HEK293 (cell line): ENCODE results near the gene KRT13.

Source experiments
- CTCF ChIA-PET: fragments of 350-600 bp; formaldehyde crosslinking; extraction: SDS; loops from one replicate; lab custom pipeline; 2021; ENCODE audit warnings: antibody characterized with exemption; lab: Yijun Ruan, JAX
- POLR2A ChIA-PET: fragments of 300-600 bp; formaldehyde crosslinking; extraction: SDS; loops from one replicate; lab custom pipeline; 2020; ENCODE audit warnings: antibody characterized with exemption, inconsistent platforms; lab: Yijun Ruan, JAX
- H3K27ac ChIP-seq: fragments of 200-500 bp; sonication (Bioruptor generic); 2 replicates; pipeline ENCODE4 v1.5.1; 2014; ENCODE audit warnings: low read depth, low read length, control low read depth, inconsistent platforms; ENCODE audit errors: extremely low read depth
- H3K36me3 ChIP-seq, 2 experiments: fragments of 200-500 bp in 1 of 2; sonication (Bioruptor generic) in 1 of 2; 1 replicate in 1 of 2; 2 replicates in 1 of 2; pipeline ENCODE4 v1.5.1; 2014 to 2017; ENCODE audit warnings: inconsistent platforms in 2 of 2, low read length in 2 of 2; ENCODE audit not compliant: control insufficient read depth in 2 of 2, insufficient read depth in 1 of 2
- H3K4me1 ChIP-seq: fragments of 200-500 bp; sonication (Bioruptor generic); 2 replicates; pipeline ENCODE4 v1.5.1; 2014; ENCODE audit warnings: mild to moderate bottlenecking, low read length, inconsistent platforms; ENCODE audit not compliant: control insufficient read depth, insufficient read depth
- H3K4me3 ChIP-seq: 2 replicates; pipeline ENCODE4 v1.5.1; 2011; ENCODE audit warnings: low read depth, mild to moderate bottlenecking, control low read depth, low read length, moderate library complexity
- H3K9me3 ChIP-seq: fragments of 200-500 bp; sonication (Bioruptor generic); 2 replicates; pipeline ENCODE4 v1.5.1; 2014; ENCODE audit warnings: low read depth, low read length, inconsistent platforms; ENCODE audit not compliant: control insufficient read depth, insufficient read depth
- EGR2 ChIP-seq: fragments of 450-650 bp; formaldehyde crosslinking; IDR thresholded peaks from 2 replicates; pipeline ENCODE4 v1.5.1; 2016; ENCODE audit warnings: low read depth, missing biosample characterization, missing genetic modification characterization
- GLI2 ChIP-seq: fragments of 450-650 bp; formaldehyde crosslinking; IDR thresholded peaks from 2 replicates; pipeline ENCODE4; 2017; ENCODE audit warnings: missing biosample characterization, missing genetic modification characterization, low read depth, borderline replicate concordance
- INSM2 ChIP-seq: fragments of 450-650 bp; formaldehyde crosslinking; IDR thresholded peaks from 2 replicates; pipeline ENCODE4 v1.5.1; 2016; ENCODE audit warnings: missing biosample characterization, missing genetic modification characterization
- PRDM4 ChIP-seq: fragments of 450-650 bp; formaldehyde crosslinking; IDR thresholded peaks from 2 replicates; pipeline ENCODE4 v1.5.1; 2017; ENCODE audit warnings: missing biosample characterization, missing genetic modification characterization
- TCF7L2 ChIP-seq: IDR thresholded peaks from 2 replicates; pipeline ENCODE4 v1.6.1; 2011; ENCODE audit warnings: low read depth, mild to moderate bottlenecking, inconsistent platforms, low read length, moderate library complexity, borderline replicate concordance
- TRIM28 ChIP-seq: IDR thresholded peaks from 2 replicates; pipeline ENCODE4 v1.6.1; 2011; ENCODE audit warnings: low read length, control low read depth, borderline replicate concordance
- ZBTB44 ChIP-seq: fragments of 450-650 bp; IDR thresholded peaks from 2 replicates; pipeline ENCODE4 v1.5.1; 2018; ENCODE audit warnings: missing biosample characterization, mild to moderate bottlenecking, missing genetic modification characterization
- ZFHX2 ChIP-seq: fragments of 450-650 bp; formaldehyde crosslinking; conservative IDR thresholded peaks from 2 replicates; pipeline ENCODE4 v1.5.1; 2016; ENCODE audit warnings: missing biosample characterization, missing genetic modification characterization
- ZNF221 ChIP-seq: fragments of 450-650 bp; formaldehyde crosslinking; IDR thresholded peaks from 2 replicates; pipeline ENCODE4 v1.5.1; 2017; ENCODE audit warnings: missing biosample characterization, missing genetic modification characterization, borderline replicate concordance
- ZNF280D ChIP-seq: fragments of 450-650 bp; formaldehyde crosslinking; IDR thresholded peaks from 2 replicates; pipeline ENCODE4 v1.5.1; 2016; ENCODE audit warnings: missing biosample characterization, missing genetic modification characterization
- ZNF366 ChIP-seq: fragments of 450-650 bp; formaldehyde crosslinking; conservative IDR thresholded peaks from 2 replicates; pipeline ENCODE4 v1.5.1; 2016; ENCODE audit warnings: missing biosample characterization, missing genetic modification characterization
- ZNF449 ChIP-seq: fragments of 450-650 bp; formaldehyde crosslinking; IDR thresholded peaks from 2 replicates; pipeline ENCODE4 v1.5.1; 2017; ENCODE audit warnings: missing biosample characterization, mild to moderate bottlenecking, missing genetic modification characterization, moderate library complexity
- ZNF48 ChIP-seq: fragments of 450-650 bp; formaldehyde crosslinking; IDR thresholded peaks from 2 replicates; pipeline ENCODE4 v1.5.1; 2016; ENCODE audit warnings: missing biosample characterization, missing genetic modification characterization
- ZNF501 ChIP-seq: fragments of 450-650 bp; formaldehyde crosslinking; IDR thresholded peaks from 2 replicates; pipeline ENCODE4 v1.5.1; 2016; ENCODE audit warnings: missing biosample characterization, missing genetic modification characterization
- ZNF548 ChIP-seq: fragments of 450-650 bp; formaldehyde crosslinking; IDR thresholded peaks from 2 replicates; pipeline ENCODE4 v1.5.1; 2016; ENCODE audit warnings: missing biosample characterization, missing genetic modification characterization
- ZNF561 ChIP-seq: fragments of 450-650 bp; IDR thresholded peaks from 2 replicates; pipeline ENCODE4 v1.5.1; 2018; ENCODE audit warnings: missing biosample characterization, missing genetic modification characterization, borderline replicate concordance
- ZNF701 ChIP-seq: fragments of 450-650 bp; formaldehyde crosslinking; IDR thresholded peaks from 2 replicates; pipeline ENCODE4 v1.5.1; 2016; ENCODE audit warnings: missing biosample characterization, missing genetic modification characterization
- ZSCAN4 ChIP-seq: fragments of 450-650 bp; formaldehyde crosslinking; IDR thresholded peaks from 2 replicates; pipeline ENCODE4 v1.5.1; 2017; ENCODE audit warnings: missing biosample characterization, missing genetic modification characterization

Gene KRT13

GRCh38 chr17:41547378-41547841 is 42.0 kb upstream of the KRT13 start:
- peak; percentile 82; the same call in 1 of the 2 replicates for TF ChIP-seq ZNF548 (tag by site-specific recombination)
- no peak for TF ChIP-seq INSM2 (tag by site-specific recombination)
- H3K9me3 ChIP-seq = no peaks in the 10 kb centered on the region
- no peak overlapping the region for H3K27ac ChIP-seq
- CTCF ChIA-PET = interaction anchor here (0.6 to 16.6 kb wide), 18 partner anchors 10 to 927 kb away, joined by 3 to 546 read pairs (median 43); partner anchors contain the start of genes KRT13, KRT19, KRT36 and KRT9
- H3K4me1 ChIP-seq = no peaks in the 10 kb centered on the region
- no peaks in the 10 kb centered on the region for H3K36me3 ChIP-seq
- H3K4me3 ChIP-seq = no peak overlapping the region
- POLR2A ChIA-PET = interaction anchor here (0.6 to 1.1 kb wide), 3 partner anchors 19 to 141 kb away, joined by 3 to 7 read pairs (median 6); partner anchors contain the start of genes EIF1 and KRT19

GRCh38 chr17:41546819-41547218 is 41.4 kb upstream of the KRT13 start:
- H3K9me3 ChIP-seq = no peaks in the 10 kb centered on the region
- no peaks in the 10 kb centered on the region for H3K36me3 ChIP-seq
- H3K4me3 ChIP-seq = no peak overlapping the region
- CTCF ChIA-PET = interaction anchor here (0.6 to 16.6 kb wide), 7 partner anchors 10 to 303 kb away, joined by 3 to 546 read pairs (median 4); no protein-coding TSS in a partner anchor
- POLR2A ChIA-PET = interaction anchor here (1.1 kb wide), 1 partner anchor 142 kb away, joined by 3 read pairs; the partner anchor contains the start of gene EIF1
- no peak for TF ChIP-seq ZNF701 (tag by site-specific recombination)
- no peak for TF ChIP-seq ZNF280D (tag by site-specific recombination)
- no peak for TF ChIP-seq GLI2
- 0 out of 2 replicates have a peak, but pooled peaks have one; percentile 34 for TF ChIP-seq ZNF449
- TF ChIP-seq TRIM28 = peak; percentile 38; the same call in 1 of the 2 replicates
- no peak for TF ChIP-seq ZNF48 (tag by site-specific recombination)
- H3K4me1 ChIP-seq = no peaks in the 10 kb centered on the region
- H3K27ac ChIP-seq = no peak overlapping the region

GRCh38 chr17:41545829-41546410 is 40.5 kb upstream of the KRT13 start:
- TF ChIP-seq ZNF221 (tag by site-specific recombination) = no peak
- TF ChIP-seq ZNF501 (tag by site-specific recombination) = no peak
- no peak for TF ChIP-seq TCF7L2
- TF ChIP-seq PRDM4 (tag by site-specific recombination) = no peak
- TF ChIP-seq ZNF561 (tag by site-specific recombination) = no peak
- peak; percentile 75 for TF ChIP-seq ZFHX2 (tag by site-specific recombination)
- TF ChIP-seq ZNF366 (tag by site-specific recombination) = no peak
- TF ChIP-seq ZBTB44 = no peak
- peak; percentile 90 for TF ChIP-seq EGR2 (tag by site-specific recombination)
- no peak for TF ChIP-seq ZSCAN4 (tag by site-specific recombination)
- POLR2A ChIA-PET = no interaction called here
- H3K4me1 ChIP-seq = no peaks in the 10 kb centered on the region

More at GRCh38 chr17:41545829-41546410, 40.5 kb upstream of the KRT13 start:
- CTCF ChIA-PET = interaction anchor here (0.6 to 16.6 kb wide), 6 partner anchors 24 to 730 kb away, joined by 3 to 546 read pairs (median 10); no protein-coding TSS in a partner anchor
- Histone ChIP-seq H3K27ac (no peak overlapping the region), H3K9me3 (no peaks in the 10 kb centered on the region), H3K36me3 (no peaks in the 10 kb centered on the region), H3K4me3 (no peak overlapping the region)
